GM12874 (cell line): ENCODE results near the gene NEK2.

Experiments
- CTCF ChIP-seq: IDR thresholded peaks from 2 replicates; pipeline ENCODE4 v1.5.1; 2011; ENCODE audit warnings: low read depth, mild to moderate bottlenecking, control low read depth, low read length, moderate library complexity; ENCODE audit not compliant: insufficient read depth

NEK2 gene

GRCh38 chr1:211632117-211632807 lies 43.2 kb downstream of the NEK2 start:
- TF ChIP-seq CTCF = no peak

- no peak for TF ChIP-seq CTCF
Observed at GRCh38 chr1:211631168-211631567, 44.3 kb downstream of the NEK2 start.

- TF ChIP-seq CTCF = no peak
Observed at GRCh38 chr1:211630236-211631081, 45.0 kb downstream of the NEK2 start.

GRCh38 chr1:211628417-211628816 lies 47.0 kb downstream of the NEK2 start:
- no peak for TF ChIP-seq CTCF

GRCh38 chr1:211627259-211627658 lies 48.2 kb downstream of the NEK2 start:
- no peak for TF ChIP-seq CTCF

GRCh38 chr1:211625040-211625439 lies 50.4 kb downstream of the NEK2 start:
- TF ChIP-seq CTCF = 0 out of 2 replicates have a peak, but pooled peaks have one; percentile 24

GRCh38 chr1:211623515-211623914 lies 51.9 kb downstream of the NEK2 start:
- no peak for TF ChIP-seq CTCF
